NCI-H1105 (cell line): ENCODE results near the gene CELSR1.

Experiments
- DNase-seq: peaks from one replicate; lab custom pipeline; 2025; lab: John Stamatoyannopoulos, UW

The CELSR1 gene

DNA sequence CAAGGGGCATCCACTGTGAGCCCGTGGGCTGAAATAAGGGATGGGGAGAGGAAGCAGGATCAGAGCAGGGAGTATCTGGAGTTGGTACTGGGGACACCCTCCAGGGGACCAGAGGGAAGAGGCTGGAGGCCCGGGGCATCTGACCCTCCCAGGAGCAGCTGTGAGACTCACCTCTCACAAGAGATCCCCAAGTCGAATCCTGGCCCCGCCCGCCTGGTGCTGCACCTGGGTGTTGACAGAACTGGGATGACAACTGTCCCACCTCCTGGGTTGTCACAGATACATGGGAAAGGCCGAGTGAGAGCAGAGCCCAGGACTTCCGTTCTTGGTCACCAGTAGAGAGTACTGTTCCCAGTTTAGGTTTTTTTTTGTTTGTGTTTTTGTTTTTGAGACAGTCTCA lies 78.9 kb downstream of the CELSR1 start:
- DNase-seq, result no peak

DNA sequence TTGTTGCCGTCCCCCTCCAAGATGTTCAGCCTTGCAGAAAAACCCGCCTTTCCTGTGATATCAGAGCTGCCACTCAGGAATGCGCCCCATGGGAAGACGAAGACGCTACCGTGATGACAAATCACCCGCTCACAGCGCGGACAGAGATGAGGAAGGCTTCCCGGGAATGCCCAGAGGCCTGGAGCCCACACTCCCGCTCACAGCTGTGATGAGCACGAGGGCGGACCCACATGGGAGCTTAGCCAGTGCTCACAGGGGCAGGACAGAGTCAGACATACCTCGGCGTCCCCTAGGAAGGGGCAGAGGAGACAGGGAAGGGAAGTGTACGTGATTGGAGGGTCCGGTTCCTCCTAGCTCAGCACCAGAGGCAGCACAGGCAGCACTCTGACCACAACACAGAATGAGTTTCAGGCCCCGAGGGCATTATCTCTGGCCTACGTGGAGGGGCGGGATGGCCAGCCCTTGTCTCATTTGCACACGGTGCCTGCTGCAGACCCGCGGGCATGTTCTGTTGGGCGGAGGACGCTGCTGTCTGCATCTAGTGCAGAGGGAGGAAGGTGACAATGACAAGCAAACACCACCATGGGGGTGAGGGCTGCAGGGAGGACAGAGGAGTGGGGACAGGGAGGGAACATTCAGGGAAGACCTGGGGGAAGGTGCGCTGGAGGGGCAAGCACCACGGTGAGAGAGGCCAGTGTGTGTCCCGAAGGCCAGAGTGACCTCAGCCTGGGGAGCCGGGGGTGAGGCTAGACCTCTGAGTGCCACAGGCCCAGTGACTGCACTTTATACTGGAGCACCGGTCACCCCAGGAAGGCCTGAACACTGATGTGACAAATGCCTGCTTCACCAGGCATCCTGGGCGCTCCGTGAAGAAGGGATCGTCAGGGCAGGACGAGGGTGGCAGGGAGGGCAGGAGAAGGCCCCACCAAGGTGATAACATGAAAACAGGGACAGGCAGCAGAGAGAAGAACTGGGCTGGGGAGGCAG lies 79.6 kb downstream of the CELSR1 start:
- no peak for DNase-seq

DNA sequence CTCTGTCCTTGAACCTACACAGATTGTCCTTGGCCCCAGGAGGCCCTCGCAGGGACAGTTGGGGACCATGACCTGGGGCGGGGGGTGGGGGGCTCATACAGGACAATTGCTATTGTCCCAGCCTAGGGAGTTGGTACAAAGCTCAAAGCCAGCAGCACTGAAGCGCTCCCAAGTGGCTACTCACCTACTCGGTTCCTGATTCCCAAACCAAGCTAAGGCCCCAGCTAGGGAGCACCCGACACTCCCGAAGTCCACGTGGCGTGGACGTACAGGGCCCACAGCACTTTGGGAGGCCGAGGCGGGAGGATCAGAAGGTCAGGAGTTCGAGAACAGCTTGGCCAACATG lies 80.6 kb downstream of the CELSR1 start:
- no peak for DNase-seq

DNA sequence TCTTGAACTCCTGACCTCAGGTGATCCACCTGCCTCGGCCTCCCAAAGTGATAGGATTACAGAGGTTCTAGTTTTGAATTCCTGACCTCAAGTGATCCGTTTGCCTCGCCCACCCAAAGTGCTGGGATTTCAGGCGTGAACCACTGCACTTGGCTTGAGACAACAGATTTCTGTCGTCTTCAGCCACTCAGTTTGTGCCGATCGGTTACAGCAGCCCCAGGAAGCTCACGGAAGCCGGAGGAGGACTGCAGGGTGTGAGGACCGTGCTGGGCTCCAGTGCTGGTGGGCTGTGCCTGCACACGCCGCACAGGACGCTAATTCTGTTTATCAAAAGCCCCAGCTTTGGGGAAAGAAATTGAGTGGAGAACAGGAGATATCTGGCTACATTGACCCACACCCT lies 82.0 kb downstream of the CELSR1 start:
- no peak for DNase-seq

DNA sequence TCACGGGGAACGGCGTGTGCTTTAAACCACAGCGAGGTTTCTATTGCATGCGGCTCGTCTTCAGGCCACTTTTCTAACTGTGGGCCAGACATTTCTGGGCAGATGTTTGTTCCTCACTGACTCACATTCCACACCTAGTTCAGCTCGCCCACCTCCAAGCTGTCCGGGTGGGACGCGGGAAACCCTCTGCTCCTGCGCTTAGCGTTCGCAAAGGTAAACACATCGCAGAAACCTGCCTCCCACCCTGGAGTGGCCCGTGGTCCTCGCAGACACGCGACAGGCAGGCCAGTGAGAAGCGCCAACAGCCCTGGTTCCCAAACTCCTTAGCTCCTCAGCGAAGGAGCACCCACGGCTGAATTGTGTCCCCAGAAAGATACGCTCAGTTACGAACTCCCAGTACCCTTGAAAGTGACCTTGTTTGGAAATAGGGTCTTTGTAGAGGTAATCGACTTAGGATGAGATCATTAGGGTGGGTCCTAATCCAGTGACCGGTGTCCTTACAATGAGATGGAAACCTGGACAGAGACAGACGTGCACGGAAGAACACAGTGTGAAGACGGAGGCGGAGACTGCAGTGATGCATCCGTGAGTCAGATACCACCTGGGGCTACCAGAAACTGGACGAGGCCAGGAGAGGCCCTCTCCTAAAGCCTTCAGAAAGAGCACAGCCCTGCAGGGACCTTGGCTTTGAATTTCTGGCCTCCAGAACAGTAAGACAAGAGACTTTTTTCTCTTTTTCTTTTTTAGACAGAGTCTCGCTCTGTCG lies 82.7 kb downstream of the CELSR1 start:
- no peak for DNase-seq

DNA sequence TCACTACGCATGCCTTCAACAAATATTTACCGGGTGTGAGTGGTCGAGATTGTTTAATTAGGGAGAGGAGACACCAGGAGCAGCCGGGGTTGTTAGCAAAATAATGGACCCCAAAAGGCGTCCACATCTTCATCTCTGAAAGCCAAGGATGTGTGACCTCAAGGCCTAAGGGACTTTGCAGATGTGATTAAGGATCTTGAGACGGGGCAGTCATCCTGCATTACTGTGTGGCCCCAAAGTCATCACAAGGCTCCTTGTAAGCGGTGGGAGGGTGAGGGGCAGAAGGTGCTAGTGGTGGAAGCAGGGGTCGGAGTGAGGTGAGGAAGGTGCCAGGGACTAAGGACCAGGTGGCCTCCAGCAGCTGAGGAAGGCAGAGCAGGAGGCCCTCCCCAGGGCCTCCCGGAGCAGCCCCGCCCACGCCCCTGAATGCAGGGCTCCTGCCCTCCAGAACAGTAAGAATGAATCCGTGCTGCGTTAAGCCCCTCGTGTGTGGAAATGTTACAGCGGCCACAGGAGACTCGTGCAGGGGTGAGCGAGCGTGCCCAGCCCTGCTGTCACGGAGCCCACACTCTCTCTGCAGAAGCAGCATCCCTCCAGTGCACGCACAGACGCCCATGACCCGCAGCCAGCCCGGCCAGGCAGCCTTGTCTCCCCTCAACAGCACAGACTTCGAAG lies 83.5 kb downstream of the CELSR1 start:
- DNase-seq, result no peak

DNA sequence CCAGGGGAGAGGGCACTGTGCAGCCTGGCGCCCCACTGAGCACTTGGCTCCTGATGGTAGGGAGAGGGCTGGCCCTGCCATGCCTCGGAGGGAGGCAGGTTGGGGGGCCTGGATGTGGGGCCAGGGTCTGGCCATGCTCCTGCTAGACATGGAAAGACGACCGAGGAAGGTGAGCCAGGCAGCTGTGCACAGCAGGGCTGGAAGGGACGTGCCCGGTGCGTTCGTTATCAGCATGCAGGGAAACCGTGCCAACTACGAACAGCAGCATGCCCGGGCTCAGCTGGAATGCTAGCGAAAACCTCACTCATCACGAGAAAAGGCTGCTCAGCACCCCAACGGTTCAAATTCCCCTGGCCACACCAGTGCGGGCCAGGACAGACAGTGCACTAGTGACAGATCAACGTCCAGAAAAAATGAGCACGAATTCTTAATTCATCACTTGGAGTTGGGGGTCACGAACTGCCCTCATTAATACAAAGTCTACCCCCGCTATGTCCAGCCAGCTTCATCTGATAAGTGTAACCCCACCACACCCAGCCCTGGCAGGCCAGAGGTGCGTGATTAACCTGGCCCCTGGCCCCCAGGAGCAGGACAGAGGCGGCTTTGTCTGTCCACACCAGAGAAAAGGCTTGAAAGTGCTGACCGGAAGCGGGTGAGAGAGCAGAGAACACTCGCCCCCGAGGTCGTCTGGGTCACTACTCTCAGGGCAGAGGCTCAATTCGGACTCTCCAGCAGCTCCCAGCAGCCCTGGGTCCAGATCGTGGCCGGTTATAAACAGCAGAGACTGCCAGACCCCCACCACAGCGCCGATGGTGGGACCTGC lies 84.2 kb downstream of the CELSR1 start:
- DNase-seq, result no peak

DNA sequence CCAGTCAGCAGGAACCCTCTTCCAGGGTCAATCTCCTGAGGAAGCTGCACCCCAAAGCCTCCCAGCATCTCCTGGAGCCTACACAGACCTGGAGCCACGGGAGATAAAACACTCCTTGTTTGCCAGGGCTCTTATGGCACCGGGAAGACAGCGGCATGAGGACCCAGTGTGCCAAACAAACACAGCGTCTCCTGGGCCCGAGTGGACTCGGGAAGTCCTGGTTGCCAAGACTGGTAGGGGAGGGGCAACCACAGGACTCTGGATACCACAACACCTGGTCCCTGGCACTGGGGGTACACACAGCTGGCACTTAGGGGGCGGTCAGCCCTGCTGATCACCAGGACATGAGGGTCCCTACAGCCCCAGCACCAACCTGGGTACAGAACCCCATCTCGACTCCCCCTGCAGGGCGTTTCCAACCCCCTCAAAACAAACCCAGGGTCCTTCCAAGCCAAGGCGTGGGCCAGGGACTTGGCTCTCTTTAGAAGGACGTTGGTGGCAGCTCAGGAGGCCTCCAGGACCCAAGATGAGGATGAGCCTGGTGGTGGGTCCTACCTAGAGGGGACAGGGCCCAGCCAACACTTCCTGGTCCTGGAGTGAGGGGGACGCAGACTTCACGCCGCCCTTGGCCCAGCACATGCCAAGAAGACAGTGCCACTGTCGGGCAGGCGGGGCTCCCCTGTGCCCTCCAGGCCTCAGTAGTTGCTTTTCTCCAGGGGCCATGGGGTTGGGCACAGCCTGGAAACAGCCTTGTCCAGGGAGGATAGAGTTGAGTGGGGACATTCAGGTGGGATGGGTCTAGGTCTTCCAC lies 85.0 kb downstream of the CELSR1 start:
- no peak for DNase-seq

DNA sequence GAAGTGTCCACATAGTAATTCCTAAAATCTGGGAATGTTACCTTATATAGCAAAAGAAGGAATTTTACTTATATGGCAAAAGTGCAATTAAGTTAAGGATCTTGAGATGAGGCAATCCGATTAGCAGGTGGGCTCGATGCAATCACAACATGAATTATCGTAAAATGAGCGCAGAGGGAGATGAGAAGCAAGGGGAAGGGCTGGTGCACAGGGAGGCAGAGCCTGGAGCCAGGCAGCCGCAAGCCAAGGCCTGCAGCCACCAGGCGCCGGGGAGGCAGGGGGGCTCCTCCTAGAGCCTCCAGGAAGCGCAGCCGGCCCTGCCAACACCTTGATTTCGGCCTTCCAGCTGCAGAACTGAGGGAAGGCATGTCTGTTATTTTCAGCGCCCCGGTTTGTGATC lies 85.7 kb downstream of the CELSR1 start:
- DNase-seq, result no peak

DNA sequence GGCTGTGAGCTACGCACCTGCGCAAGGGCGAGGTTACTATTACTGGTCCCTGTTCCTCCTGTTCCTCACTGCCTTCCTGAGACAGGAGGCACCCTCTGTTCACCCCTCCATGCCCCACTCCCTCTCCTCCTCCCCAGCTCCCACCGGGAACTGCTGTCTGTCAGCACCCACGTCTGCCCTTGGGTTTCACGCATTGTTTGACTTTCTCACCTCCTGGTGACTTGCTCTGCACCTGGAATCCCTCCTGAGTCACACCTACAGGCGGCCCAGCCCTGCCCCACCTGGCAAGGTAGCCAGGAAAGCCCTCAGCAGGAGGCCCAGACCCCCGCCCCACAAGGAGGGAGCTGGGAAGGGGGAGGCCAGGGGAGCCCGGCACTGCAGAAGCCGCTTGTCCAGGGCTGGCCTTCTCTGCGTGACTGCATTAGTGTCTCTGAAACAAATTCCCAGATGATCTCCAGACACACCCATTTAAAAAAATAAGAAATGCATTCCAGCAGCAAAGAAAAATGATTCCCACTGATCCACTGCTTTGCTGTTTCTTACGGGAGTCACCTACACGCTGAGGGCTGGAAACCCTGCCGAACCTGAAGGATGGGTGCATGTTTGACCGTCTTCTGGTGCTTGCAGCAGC lies 86.4 kb downstream of the CELSR1 start:
- DNase-seq, result no peak

DNA sequence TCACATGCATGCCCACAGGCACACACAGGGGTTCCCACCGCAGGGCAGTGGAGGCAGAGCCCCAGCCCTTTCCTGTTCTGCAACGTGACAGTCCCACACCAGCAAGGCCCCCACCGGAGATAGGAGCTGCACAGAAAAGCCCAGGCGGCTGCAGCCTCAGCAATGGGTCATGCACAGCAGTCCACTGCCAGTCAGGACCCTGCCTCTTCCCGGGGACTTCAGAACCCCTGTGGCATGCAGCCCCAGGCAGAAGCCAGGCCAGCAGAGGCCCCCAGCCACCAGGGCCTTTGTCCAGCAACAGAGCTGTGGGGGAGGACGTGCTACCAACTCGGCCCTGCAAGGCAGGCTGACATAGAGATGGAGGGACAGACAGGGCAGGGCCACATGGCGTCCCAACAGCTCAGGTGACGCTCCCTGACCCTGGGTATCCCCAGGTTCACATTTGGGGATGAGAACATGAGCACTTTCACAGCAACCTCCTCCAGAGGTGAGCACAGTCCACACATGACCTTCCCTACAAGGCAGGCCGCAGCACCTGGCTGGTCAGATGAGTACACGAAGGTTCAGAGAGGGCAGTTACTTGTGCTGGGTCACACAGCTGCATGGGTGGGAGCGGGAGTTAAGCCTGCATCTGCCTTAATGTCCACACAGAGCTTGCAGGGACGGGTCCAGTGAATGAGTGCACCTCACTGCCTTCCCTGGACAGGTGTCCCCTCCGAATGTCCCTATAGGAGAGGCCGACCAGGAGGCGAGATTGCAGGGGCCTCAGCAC lies 87.3 kb downstream of the CELSR1 start:
- DNase-seq, result no peak

DNA sequence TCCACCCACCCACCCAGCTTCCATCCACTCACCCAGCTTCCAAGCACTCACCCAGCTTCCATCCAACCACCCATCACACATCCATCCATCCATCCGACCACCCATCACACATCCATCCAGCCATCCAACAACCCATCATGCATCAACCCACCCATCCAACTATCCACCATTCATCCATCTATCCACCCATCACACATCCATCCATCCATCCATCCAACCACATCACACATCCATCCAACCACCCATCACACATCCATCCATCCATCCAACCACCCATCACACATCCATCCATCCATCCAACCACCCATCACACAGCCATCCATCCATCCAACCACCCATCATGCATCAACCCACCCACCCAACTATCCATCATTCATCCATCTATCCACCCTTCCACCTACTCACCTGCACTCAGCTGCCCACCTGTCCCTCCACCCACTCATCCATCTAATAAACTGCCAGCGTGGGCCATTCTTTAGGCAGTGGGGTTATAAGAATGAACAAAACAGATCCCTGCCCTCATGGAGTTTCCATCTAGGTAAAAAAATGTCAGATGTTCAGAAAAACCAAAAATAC lies 88.2 kb downstream of the CELSR1 start:
- DNase-seq, result no peak

DNA sequence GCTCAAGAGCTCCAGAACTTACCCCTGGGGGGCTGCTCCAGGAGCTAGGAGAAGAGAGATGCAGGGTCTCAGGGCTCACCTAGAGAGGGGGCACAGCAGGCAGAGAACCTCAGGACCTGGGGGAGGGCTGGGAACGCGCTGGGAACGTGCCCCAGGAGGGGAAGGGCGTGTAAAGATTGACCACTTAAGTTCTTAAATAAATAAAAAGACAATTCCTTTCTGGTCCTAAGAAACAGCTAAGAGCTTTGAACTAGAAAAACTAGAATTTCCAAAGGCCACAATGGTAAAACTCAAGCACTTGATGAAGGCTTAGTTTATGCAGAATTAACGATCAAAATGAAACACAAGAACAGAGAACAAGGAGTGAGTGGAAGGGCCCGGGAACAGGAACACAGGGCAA lies 89.1 kb downstream of the CELSR1 start:
- DNase-seq, result no peak

DNA sequence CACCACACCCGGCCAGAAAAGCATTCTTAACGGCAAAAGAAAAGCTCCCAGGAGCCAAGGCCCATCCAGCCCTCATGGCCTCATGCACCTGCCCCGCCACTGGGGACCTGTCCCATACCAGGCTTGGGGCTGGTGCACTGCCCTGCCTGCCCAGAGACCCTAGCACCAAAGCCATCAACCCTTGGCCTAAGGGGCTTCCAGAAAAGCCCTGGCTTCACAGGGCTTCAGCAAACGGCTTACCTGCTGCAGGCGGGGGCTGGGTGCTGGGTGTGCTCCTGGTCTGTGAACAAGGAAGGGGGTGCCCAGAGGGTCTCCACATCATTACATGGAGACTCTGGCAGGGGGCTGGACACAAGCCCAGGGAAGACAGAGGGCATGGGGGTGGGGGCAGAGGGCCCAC lies 89.5 kb downstream of the CELSR1 start:
- no peak for DNase-seq

DNA sequence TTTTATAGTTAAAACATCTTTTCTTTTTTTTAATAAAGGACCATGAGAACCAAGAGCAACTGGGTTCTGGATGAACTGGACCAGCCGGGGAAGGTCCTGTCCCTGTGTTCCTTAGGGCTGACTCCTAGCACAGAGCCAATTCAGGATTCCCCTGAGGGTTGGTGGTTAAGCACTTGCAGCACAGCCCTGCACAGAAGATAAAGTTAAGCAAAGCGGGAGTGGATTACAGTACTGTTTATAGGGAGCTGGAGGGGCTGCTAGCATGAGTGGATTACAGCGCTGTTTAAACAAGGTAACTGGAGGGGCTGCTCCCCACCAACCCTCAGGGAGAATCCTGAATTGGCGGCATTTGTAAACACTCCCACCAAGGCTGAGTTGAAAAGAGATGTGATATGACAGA lies 90.6 kb downstream of the CELSR1 start:
- DNase-seq, result no peak

DNA sequence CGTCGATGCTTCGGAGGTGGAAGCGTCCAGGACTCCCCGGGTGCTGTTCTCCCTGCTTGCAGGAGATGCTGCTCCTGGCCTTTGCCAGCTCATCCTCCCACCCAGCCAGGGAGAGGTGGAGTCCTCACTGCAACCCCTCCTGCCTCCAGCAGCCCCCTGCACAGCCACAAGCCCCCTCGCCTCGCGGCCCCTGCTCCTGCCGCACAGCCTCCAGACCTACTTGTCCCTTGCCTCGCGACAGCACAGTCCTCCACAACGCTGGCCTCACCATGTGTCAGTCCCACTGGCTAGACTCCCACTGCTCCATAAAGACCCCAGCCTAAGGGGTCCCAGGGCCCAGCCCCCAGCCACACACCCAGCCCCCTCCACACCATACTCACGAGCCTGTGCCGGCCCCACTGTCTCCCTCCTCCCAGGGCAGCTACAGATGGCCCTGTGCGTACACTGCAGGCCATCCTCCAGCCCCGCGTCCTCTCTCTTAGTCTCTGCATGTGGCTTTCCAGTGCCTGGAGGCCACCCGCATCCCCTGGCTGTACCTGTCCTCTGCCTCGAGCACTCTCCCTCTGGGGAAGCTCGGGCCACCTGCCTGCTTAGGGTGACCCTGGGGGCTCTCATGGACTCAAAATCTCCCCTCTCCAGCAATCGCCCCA lies 91.5 kb downstream of the CELSR1 start:
- no peak for DNase-seq

DNA sequence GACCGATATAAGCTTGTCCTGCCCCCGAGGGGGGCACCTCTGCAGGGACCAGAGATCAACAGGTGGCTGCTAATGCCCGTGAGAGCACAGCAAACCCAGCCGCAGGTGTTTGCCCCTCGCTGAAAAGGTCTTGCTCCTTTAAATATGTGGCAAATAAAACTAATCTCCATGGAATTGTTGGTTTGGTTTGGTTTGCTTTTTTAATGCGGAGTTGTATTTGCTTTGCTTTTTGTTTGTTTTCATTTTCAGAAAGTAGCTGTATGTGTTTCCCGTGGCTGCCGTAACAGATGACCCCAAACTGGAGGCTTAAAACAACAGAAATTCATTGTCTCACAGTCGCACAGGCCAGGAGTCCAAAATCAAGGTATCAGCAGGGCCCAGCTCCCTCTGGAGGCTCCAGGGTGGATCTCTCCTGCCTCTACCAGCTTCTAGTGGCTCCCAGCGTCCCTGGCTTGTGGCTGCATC lies 93.0 kb downstream of the CELSR1 start:
- no peak for DNase-seq

DNA sequence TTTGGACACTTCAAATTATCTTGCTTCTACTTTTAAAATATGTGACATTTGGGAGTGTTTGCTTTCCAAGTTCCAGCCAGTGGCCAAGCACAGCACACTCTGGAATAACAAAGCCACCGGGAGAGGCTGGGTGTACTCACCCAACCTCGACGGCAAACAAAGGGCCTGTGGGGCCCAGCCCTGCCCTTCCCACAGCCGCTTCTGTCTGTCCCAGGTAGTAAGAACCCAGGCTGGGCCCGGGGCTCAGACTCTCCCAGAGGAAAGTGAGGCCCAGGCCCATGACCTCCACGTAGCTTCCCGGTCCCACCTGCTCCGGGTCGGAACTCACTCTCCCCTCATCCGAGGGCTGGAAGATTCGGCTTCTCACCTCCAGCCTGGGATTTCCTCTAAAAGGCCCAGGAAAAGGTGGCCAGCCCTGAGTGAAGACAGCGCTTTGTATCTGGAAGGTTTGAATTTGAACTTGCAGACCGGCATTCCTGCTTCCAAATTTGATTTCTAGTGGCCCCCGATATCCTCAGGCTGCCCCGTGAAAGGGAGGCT lies 93.5 kb downstream of the CELSR1 start:
- no peak for DNase-seq
